Left lung (tissue), 10 donors: ENCODE measurements around the gene CAV3. TPM values are rescaled to one million over a fixed set of nuclear protein-coding genes. Genes with fewer than 3 reads are reported as not detected.

Experiments used
- ATAC-seq: fragments of 200-7000 bp; cut with Tn5 transposase; one replicate; pipeline ENCODE4 v1.9.1; 2020; ENCODE audit warnings: moderate library complexity
- DNase-seq, 4 donors: peaks; one replicate each; pipeline ENCODE4 v3.0.0-alpha.2; 2013 to 2020
- H3K27ac ChIP-seq, 2 donors: fragments of 200-600 bp; sonication (generic) in 1 of 2; one replicate each; pipeline versions ENCODE4 v1.5.0 to v1.8.0; 2020 to 2021
- H3K27me3 ChIP-seq, 2 donors: fragments of 200-600 bp; sonication (generic) in 1 of 2; one replicate each; pipeline versions ENCODE4 v1.5.0 to v1.8.0; 2020 to 2021
- H3K36me3 ChIP-seq, 2 donors: fragments of 200-600 bp; sonication (generic) in 1 of 2; one replicate each; pipeline versions ENCODE4 v1.5.0 to v1.8.0; 2020 to 2021
- H3K4me1 ChIP-seq, 2 donors: fragments of 200-600 bp; one replicate each; pipeline ENCODE4 v1.8.0; 2021
- H3K4me3 ChIP-seq, 2 donors: fragments of 200-600 bp; sonication (generic) in 1 of 2; one replicate each; pipeline versions ENCODE4 v1.5.0 to v1.8.0; 2020 to 2021; ENCODE audit warnings: mild to moderate bottlenecking in 1 of 2
- H3K9me3 ChIP-seq, 2 donors: fragments of 200-600 bp; sonication (generic) in 1 of 2; one replicate each; pipeline versions ENCODE4 v1.5.0 to v1.8.0; 2020 to 2021
- intact Hi-C, 2 donors: fragments of 100-400 bp; cut with DNase I; formaldehyde crosslinking; loops; one replicate each; pipeline versions ENCODE4 v1.11.2 to v1.14.2; 2022
- polyA plus RNA-seq, 6 donors: library from polyadenylated mRNA; unstranded; fragments of 120-200 nt; gene quantifications; one replicate each; pipeline ENCODE4 v1.2.1, GENCODE V29; 2013; ENCODE audit not compliant: insufficient read length in 6 of 6
- total RNA-seq, 2 donors: library from RNA; stranded (reverse); fragmentation: NEBNext Ultra II Directional; extraction: Animal tissue kit (Norgen Biotek cat#: 25700); gene quantifications; one replicate each; pipeline ENCODE4 v1.2.1, GENCODE V29; 2021
- TF ChIP-seq, protein P1 (sequence below), 2 donors: fragments of 200-600 bp; sonication (generic) in 1 of 2; IDR thresholded peaks; one replicate each; pipeline versions ENCODE4 v1.5.0 to v1.8.0; 2021; ENCODE audit warnings: antibody characterized with exemption in 2 of 2
- donor health status: DM: no; HTN: yes; CAD: no.
- donor health status: DM: no; HTN: no; CAD: no.

The CAV3 gene
- total and polyA plus RNA-seq, 8 donors = 0.37 to 1.1 (median 0.54) TPM; not detected in 1

DNA sequence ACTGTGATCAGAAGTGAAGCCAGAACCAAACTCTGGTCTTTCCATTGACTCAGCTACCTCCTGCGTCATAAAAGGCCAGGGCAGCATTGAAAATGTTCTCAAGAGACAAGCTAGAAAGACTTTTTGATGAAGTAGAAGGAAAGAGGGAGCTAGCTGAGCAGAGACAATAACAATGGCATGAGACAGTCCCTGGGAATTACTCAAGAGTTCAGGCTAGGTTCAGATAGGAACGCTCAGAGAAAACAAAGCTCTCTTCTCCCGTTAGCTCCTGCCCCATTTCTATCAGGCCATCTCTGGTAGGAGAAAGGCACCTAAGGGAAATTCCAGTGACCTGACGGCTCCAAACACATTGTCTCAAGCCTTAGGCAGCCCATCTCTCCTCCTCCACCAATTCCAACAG is 42.8 kb downstream of the CAV3 start:
- H3K4me3 ChIP-seq = no peak overlapping the region
- H3K36me3 ChIP-seq = no peaks in the 10 kb centered on the region
- ATAC-seq = no peak
- H3K9me3 ChIP-seq = no peaks in the 10 kb centered on the region
- intact Hi-C loops = no loop called here
- H3K4me1 ChIP-seq = no peaks in the 10 kb centered on the region
- peaks cover 0 to 3% of the 10 kb centered on the region in 2 donors for H3K27me3 ChIP-seq
- DNase-seq = no peak
- TF ChIP-seq, protein P1, sequence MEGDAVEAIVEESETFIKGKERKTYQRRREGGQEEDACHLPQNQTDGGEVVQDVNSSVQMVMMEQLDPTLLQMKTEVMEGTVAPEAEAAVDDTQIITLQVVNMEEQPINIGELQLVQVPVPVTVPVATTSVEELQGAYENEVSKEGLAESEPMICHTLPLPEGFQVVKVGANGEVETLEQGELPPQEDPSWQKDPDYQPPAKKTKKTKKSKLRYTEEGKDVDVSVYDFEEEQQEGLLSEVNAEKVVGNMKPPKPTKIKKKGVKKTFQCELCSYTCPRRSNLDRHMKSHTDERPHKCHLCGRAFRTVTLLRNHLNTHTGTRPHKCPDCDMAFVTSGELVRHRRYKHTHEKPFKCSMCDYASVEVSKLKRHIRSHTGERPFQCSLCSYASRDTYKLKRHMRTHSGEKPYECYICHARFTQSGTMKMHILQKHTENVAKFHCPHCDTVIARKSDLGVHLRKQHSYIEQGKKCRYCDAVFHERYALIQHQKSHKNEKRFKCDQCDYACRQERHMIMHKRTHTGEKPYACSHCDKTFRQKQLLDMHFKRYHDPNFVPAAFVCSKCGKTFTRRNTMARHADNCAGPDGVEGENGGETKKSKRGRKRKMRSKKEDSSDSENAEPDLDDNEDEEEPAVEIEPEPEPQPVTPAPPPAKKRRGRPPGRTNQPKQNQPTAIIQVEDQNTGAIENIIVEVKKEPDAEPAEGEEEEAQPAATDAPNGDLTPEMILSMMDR (IDR thresholded peaks at IDR 0.05) = no peak
- no peak overlapping the region for H3K27ac ChIP-seq

DNA sequence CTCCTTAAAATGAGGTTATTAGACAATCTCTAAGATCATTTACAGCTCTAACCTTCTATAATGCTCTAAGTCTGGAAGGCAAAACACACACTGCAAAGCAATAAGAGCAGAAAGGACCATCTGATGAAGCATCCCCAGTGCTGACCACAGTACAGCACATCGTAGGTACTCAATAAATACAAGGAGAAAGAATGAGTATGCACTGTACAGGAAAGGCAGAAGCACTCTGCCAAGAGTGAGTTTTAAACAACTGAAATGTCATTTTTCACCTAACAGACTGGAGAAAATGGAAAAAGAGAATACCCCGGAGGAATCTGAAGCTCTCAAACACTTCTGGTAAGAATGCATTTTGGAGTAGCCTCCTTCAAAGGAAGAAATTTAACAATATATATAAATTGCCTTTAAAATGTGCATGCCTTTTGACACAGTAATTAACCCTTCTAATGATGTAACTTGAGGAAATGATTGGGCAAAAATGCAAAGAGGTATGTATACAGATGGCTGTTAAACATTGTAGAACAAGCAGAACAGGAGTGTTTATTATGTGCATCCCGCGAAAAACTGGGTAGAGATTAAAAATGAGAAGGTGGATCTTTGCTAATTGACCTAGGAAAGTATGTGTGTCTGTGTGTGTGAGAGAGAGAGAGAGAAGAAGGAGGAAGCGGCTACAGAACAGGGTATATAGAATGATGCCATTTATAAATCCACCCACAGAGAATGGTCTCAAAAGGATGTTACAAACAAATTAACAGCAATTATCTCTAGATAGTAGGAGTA is 43.8 kb downstream of the CAV3 start:
- H3K9me3 ChIP-seq = no peaks in the 10 kb centered on the region
- H3K4me1 ChIP-seq = no peaks in the 10 kb centered on the region
- intact Hi-C loops = no loop called here
- ATAC-seq (no peak), DNase-seq (no peak)
- TF ChIP-seq, protein P1 (IDR thresholded peaks at IDR 0.05) = no peak
- no peaks in the 10 kb centered on the region for H3K36me3 ChIP-seq
- no peak overlapping the region for H3K27ac ChIP-seq
- H3K4me3 ChIP-seq = no peak overlapping the region
- peaks cover 0 to 3% of the 10 kb centered on the region in 2 donors for H3K27me3 ChIP-seq

DNA sequence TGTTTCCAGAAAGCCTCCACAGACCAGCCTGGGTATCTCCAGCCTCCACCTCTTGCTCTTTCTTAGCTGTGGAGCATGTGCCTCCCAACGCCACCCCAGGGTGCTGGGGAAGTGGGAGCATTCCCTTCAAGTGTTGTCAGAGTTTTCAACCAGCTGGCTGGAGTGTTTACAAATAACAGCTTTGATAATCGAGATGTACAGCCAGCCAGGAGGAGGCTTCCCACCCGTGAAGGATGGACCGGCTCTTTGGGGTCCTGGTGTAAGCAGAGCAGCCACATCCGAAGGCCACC is 44.3 kb downstream of the CAV3 start:
- peaks cover 0 to 3% of the 10 kb centered on the region in 2 donors for H3K27me3 ChIP-seq
- TF ChIP-seq, protein P1 (IDR thresholded peaks at IDR 0.05) = no peak
- no peak overlapping the region for H3K4me3 ChIP-seq
- no peak for DNase-seq
- H3K36me3 ChIP-seq = no peaks in the 10 kb centered on the region
- no peaks in the 10 kb centered on the region for H3K4me1 ChIP-seq
- H3K27ac ChIP-seq = no peak overlapping the region
- intact Hi-C loops = no loop called here
- H3K9me3 ChIP-seq = no peaks in the 10 kb centered on the region
- no peak for ATAC-seq

DNA sequence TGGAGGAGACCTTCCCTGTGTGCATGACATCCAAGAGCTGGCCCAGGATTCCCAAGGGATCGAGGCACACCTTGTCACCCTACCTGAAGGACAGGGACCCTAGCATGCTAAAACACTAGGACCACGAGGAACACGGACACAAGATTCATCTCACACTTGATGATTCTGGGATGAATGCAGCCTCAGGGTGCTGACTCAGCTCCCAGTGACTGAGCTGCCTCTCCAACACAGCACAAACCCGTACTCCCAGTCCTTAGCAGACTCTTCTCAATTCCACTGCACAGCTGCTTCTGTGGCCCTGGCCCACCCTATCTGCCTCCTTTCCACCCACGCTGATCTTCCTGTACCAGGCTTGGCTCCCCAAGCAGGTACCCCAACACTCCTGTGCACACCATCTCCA is 44.9 kb downstream of the CAV3 start:
- no peaks in the 10 kb centered on the region for H3K4me1 ChIP-seq
- H3K4me3 ChIP-seq = no peak overlapping the region
- H3K9me3 ChIP-seq = no peaks in the 10 kb centered on the region
- H3K36me3 ChIP-seq = no peaks in the 10 kb centered on the region
- DNase-seq (no peak), ATAC-seq (no peak)
- intact Hi-C loops = no loop called here
- peaks cover 0 to 3% of the 10 kb centered on the region in 2 donors for H3K27me3 ChIP-seq
- TF ChIP-seq, protein P1 (IDR thresholded peaks at IDR 0.05) = no peak
- H3K27ac ChIP-seq = no peak overlapping the region

DNA sequence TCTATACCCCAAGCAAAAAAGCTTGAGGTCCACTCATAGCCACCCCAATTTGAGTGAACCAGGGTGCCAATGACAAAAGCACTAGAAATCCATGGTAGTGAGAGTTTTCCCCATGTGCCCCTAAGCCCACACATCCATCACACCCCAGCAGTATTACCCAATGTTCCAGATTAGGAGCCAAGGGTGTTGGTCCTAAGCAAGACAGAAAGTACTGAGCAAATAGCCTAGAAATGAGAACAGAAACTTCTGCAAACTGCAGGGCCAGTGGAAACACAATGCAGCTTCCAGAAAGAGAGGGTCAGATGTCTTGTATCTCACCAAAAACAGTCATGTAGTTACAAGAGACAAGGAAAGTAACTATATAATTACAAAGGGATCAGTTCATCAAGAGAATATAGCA is 46.7 kb downstream of the CAV3 start:
- Histone ChIP-seq H3K27me3 (no peaks in the 10 kb centered on the region), H3K27ac (no peak overlapping the region), H3K4me3 (no peak overlapping the region), H3K9me3 (no peaks in the 10 kb centered on the region), H3K4me1 (no peaks in the 10 kb centered on the region), H3K36me3 (no peaks in the 10 kb centered on the region)
- no peak for ATAC-seq
- intact Hi-C loops = no loop called here
- TF ChIP-seq, protein P1 (IDR thresholded peaks at IDR 0.05) = no peak
- no peak for DNase-seq
